OCI-M1 (cell line): Measurements from ENCODE around the gene KCNJ4.
"Not testable (repeated sequence)": the region's sequence is repeated elsewhere in the genome, so short reads cannot be mapped to it uniquely, and the experiment has no call there.

Source experiments
- DNase-seq: peaks from one replicate; lab custom pipeline; 2025; lab: John Stamatoyannopoulos, UW

KCNJ4 gene

DNA sequence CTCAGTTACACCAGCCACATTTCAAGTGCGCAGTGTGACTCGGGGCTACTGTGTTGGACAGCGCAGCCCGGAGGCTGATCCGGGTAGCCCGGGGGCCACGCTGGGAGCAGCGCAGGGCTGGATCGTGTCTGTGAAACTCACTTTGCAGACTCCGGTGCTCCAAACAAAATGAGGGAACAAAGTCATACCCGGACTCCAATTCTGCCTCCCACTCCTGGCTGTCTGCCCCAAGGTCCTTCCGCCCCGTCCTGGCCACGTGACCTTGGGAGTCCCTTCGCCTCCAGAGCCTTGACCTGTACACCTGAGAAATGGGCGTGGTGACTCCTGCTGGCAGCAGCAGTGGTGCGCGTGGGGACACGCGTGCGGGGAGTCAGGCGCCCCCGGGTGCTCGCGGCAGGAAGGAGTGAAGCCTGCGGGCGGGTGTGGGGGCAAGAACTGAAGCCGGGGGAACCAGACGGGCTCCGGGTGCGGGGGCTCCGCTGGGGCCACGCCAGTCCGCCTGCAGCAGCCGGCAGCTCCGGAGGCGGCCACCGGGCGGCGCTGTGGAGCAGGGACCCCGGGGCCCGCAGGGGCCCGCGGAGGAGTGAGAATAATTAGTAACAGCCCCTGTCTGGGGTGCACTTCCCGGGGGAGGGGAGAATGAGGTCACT, 42.4 kb downstream of the KCNJ4 start:
- peak; percentile 8 for DNase-seq

DNA sequence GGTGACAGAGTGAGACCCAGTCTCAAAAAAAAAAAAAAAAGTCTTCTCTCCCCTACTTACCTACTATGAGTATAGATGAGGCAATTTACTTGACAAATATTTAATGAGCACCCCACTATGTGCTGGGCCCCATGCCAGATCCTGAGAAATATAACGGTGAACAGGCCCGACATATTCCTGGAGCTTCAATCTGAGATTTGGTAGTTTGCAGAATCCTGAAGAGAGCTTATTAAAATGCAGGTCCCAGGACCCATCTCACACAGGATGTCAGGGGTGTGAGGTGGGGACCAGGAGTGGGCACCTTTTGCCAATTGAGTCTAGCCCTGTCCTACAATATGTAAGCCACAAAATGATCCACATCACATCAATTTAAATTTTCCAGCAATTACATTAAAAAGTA, 44.0 kb downstream of the KCNJ4 start:
- no peak for DNase-seq

DNA sequence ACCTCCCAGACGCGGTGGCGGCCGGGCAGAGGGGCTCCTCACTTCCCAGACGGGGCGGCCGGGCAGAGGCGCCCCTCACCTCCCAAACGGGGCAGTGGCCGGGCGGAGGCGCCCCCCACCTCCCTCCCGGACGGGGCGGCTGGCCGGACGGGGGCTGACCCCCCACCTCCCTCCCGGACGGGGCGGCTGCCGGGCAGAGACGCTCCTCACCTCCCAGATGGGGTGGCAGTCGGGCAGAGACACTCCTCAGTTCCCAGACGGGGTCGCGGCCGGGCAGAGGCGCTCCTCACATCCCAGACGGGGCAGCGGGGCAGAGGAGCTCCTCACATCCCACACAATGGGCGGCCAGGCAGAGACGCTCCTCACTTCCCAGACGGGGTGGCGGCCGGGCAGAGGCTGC, 45.1 kb downstream of the KCNJ4 start:
- not testable (repeated sequence) for DNase-seq

DNA sequence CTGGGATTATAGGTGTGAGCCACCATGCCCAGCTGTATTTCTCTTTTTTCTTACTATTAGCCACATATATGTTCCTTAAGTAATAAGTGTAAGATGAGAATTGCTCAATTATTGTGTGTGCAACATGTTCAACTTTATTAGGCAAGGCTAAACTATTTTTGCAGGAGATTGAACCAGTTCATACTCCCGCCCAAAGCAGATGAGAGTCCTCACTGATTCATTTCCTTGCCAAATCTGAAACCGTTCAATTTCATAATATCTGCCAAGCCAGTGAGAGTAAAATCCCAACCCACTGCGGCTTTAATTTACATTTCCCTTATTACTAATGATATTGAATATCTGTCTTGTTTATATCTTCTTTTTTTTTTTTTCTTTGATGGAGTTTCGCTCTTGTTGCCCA, 48.4 kb downstream of the KCNJ4 start:
- no peak for DNase-seq

DNA sequence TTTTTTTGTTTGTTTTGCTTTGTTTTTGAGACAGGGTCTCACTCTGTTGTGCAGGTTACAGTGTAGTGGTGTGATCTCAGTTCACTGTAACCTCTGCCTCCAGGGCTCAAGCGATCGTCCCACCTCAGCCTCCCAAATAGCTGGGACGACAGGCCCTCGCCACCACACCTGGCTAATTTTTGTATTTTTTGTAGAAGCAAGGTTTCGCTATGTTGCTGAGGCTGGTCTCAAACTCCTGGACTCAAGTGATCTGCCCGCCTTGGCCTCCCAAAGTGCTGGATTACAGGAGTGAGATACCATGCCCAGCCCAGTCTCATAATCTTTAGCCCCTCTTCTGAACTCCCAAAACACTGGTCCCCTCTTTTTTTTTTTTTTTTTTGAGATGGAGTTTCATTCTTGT, 50.6 kb downstream of the KCNJ4 start:
- DNase-seq = no peak

DNA sequence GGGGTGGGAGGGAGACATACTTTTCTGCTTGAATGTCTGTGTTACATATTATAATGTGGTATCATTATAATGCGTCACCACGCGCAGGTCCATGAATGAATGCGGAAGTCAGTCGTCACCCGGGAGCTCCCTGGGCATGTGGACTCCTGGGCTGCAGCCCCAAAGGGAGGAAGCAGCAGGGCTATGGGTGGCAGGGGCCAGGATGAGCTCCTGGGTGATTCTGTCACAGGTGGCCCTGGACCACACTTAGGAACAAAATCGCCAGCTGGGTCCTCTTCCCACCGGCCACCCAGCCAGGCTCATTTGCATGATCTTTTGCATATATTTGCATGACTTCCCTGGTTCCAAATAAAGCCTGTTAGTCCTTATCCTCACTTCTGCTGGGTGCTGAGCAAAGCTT, 51.2 kb downstream of the KCNJ4 start:
- DNase-seq = no peak

DNA sequence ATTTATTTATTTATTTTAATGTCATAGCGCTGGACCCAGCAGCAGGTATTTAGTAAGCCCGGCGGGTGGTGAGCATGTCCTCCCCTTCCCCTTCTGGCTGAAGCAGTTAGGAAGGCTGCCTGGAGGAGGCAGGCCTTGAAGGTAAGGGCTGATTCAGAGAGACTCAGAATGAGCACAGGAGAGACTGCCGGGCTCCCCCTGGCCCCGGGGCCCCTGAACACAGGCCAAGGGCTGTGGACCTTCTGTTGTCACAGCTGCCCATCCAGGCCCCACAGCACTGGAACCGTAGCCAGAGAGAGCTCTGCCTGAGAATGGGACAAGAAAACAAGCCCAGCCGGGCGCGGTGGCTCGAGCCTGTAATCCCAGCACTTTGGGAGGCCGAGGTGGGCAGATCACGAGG, 52.8 kb downstream of the KCNJ4 start:
- DNase-seq = no peak

DNA sequence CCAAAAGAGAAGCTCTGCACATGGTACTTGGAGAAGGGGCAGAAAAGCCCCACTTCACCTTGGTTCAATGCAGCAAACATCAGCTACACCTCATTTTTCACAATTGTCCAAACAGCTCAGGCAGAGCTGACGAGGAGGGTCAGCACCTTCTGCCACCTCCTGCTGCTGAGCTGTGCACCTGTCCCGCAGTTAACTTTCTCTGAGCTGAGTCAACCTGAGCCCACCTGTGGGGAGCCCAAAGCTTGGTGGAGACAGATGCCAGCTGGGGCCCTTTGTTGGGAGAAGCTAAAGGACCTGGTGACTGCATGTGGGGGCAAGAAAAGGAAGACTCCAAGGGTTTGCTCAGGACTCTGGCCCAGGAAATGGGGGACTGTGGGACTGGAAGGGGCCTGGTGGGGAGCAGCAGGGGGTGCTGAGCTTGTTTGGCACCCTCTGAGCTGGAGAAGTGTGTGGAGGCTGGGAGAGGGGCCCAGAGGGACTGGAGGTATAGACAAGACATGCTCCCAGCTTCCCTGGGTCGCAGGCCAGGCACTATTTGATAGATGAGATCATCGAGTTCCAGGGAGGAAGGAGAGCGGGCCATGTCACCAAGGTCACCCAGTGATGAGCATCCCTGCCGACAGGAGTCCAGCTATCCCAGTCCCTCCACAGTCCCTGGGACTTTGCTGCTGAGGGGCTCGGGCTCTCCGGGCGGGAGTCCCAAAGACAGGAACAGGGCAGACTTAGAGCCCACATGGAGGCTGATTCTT, 53.5 kb downstream of the KCNJ4 start:
- no peak for DNase-seq

DNA sequence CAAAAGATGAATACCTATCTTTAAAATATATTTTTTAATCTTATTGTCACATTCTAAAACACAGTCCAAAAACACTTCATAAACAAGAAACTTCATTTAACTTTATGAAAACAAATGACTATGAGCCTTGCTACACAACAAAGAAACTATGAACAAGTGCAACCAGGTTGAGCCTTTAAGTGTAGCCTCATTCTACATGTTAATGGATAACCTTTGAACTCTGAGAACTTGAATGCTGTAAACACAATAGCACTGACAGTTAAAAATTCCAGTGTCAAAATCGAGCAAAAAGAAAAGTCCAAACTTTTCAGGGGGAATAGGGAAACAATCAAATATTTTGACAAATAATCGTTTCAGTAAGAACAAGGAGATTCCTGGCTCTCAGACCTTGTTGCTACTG, 54.7 kb downstream of the KCNJ4 start:
- peak; percentile 8 for DNase-seq

DNA sequence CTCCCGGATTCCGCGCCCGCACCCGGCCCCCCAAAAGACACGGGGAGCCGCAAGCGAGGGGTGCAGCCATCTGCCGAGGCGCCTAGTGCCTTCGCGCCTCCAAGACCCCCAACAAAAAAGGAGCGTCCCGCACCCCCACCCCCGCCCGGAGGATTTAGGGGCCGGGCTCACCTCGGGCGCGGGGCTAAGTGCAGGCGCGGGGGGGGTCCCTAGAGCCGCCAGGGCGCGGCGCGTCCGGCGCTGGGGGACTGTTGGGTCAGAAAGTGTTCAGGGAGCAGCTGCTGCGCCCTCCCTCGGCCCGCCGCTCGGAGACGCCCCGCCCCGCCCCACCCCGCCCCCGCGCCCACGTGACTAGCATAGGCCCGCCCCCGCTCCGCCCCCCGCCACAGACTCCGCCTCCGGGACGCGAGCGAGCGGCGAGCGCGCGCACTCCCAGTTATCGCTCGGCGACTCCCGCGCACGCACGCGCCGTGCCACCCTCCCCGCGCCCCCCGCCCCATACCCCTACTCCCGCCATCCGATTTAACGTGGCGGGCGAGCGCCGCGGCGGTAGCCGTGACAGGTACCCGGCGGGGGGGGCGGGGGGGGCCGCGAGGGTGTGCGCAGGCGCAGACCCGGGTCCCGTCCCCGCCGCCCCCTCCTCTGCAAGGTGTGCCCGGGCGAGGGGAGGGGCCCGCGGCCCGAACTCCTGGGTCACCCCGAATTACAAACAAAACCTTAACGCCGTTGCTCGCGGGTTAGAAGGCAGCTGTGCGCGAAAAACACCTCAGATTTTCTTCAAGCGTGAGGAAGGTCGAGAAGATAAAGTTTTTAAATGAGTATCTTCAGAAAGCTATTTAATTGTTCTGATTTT, 56.2 kb downstream of the KCNJ4 start:
- DNase-seq = peak; percentile 92

DNA sequence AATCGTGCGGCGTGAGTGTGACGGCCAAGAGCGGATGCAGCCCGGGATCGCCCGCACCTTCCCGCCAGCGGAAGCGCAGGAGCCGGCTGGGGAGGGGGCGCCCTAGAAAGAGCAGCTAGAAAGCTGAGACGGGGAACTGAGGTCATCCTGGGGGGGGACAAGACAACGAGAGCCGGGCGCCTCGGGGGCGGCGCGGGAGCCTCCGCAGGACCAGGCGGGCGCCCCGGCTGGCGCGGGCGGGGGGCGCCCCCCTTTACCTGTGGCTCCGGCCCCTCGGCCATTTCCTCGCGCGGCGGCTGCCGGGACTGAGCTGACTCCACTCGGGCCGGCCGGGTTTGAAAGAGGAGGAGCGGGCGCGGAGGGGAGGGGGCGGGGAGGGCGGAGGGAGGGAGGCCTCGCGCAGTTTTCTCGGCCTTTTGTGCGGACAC, 56.8 kb downstream of the KCNJ4 start:
- peak; percentile 71 for DNase-seq

DNA sequence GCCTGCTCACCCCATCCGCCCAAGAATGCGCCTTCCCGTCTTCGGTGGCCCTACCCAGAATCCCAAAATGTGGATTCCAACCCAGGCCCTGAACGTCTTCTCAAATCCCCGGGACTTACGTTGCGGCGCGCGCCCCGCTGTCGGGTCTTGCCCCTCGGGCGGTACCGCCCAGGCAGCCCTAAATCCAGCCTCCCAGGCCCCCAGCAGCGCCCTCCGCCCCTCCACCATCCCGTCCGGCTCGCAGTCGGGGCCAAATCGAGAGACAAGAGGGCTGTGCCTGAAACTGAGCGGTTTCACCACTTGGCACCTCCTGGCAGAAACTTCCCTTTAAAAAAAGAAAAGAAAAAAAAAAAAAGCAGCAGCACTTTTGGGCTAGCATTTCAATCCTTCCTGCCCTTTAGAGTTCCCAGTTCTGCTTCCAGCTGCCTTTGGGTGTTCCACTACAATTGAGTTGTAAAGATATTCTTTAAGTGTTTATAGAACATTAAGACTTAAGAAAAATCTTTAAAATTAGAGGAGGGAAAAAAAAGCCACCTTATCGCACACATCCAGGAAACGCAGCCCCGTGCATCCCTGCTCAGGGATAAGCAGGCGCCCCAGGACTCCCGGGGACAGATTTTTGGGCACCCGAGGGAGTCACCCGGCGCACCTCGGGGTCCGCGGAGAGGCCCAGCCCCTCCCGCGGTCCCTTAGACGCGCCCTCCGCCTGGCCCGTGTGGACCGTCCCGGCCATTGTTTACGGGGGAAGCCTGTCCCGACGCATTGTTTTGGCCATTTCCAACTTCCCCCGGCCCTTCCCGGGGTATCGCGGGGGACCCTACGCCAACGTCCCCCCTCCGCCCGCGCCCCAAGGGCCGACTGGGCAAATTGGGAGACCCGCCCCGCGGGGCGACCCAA, 57.6 kb downstream of the KCNJ4 start:
- DNase-seq = peak; percentile 75

DNA sequence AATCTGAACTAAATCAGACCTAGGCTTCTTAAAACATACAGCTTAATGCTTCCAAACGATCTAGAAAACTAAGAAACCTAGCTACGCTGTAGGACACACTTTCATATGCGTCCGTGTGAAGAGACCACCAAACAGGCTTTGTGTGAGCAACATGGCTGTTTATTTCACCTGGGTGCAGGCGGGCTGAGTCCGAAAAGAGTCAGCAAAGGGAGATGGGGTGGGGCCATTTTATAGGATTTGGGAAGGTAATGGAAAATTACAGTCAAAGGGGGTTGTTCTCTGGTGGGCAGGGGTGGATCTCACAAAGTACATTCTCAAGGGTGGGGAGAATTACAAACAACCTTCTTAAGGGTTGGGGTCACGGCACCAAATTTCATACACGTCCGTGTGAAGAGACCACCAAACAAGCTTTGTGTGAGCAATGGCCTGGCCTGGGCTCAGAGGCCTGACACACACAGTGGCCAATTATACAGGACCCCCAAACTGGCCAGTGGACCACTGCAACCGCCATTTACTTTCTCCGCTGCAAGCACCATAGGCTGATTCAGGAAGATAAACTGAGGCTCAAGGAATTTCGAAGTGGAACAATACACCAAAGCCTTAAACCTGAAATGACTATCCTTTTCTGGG, 58.4 kb downstream of the KCNJ4 start:
- not testable (repeated sequence) for DNase-seq

DNA sequence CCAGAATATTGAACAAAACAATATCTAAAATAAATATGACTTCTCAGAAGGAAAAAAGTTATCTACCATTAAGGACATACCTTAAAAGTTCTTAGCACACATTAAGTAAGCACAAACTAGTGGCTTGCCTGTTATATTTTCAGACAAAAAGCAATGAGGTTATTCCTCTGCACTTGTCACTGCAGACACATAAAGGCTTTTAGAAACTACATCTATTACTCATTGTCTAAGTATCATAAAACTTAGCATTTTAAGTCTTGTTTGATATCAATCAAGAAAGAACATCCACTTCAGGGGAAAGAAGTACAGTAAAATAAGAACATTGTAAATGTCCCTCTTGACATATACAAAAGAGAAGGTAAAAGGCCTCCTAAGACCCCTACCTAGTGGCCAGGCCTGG, 59.1 kb downstream of the KCNJ4 start:
- DNase-seq = peak; percentile 62

DNA sequence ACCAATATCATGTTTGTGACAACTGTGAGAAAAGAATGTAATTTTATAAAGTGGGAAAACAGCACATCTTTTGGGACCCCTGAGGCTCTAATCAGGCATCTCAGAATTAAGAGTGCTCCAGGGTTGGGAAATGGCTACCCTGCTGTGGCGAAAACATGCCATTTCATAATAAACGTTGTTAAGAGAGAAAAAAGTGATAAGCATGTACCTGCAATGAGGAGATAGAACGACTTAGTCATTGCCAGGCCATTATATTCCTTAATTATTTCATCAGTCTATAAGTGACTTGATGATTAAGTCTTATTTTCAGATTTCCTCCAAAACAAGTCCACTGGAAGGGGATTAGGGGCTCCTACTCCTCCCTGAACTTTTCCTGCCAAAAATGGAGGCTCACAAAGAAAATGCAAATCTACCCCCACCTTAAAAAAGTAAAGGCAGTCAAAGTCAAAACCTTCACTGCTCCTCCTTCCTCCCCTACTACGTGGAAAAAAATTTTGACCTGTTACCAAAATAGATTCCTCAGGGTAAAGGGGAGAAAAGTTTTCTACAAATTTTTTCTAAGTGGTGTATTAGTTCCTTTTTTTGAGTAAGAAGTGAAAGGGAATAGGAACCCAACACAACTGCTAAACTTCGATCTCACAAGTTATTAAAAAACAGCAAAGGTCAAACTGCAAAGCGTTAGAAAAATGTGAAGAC, 59.9 kb downstream of the KCNJ4 start:
- DNase-seq = peak; percentile 76

DNA sequence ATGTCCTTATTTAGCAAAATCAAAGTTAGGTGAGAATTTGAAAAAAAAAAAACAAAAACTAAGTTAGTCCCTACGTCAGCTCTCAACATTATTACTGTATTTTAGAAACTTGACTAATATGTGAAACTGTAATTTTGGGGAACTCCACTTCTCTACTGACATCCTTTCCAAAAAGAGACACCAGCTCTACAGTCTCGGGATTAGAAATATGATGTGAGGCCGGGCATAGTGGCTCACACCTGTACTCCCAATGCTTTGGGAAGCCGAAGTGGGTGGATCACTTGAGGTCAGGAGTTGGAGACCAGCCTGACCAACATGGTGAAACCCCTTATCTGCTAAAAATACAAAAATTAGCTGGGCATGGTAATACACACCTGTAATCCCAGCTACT, 65.6 kb downstream of the KCNJ4 start:
- not testable (repeated sequence) for DNase-seq

DNA sequence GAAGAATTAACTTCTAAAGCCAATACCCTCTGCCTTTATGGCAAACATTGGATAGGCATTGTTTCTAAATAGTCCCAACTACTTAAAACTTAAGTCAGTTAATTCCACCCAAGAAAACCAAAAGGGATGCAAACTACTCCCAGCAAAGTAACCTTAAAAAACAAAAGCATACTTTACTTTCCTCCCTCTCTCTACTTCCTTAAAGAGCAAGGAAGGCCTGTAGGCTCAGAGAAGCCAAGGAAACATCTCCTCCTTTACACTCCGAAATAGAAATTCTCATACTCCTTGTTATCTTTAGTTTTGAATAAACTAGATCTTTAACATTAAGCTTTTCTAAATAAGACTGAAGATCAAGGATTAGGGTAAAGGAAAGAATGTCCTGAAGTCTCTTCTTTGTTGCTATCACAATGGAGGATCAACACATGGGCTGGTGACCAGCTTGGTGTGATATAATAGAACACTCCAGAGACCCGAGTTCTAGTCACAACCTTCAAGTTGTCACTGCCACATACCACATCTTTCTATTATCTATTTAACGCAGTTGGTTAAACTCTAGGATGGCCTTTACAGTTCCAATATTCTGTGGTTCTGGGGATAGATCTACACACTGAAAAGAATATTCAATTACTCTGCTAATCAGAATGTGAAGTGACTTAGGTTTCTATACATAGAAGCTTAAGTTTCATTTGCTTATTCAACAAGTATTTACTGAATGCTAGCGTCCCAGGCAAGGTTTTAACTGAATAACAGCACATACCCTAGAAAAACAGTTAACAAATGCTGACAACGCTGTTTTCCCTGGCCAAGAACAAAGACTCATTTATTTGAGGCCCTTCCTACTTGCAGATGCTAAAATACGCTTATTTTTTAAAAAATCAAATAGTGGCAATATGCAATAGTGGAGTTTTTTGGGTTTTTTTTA, 66.2 kb downstream of the KCNJ4 start:
- DNase-seq = not testable (repeated sequence)

DNA sequence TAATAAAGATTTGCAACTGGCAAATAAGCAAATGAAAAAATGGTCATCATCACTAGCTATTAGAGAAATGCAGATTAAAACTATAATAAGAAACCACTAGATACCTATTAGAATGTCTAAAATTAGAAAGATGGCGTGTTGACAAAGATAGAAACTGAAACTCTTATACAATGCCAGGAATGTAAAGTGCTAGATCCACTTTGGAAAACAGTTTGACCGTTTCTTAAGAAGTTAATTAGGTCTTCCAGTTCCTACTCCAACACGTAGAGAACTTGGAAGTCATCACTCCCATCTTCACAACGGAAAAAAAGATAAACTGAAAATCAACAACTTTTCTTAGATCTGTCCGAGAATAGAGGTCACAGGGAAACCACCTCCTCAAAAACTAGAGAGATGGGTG, 68.1 kb downstream of the KCNJ4 start:
- not testable (repeated sequence) for DNase-seq

DNA sequence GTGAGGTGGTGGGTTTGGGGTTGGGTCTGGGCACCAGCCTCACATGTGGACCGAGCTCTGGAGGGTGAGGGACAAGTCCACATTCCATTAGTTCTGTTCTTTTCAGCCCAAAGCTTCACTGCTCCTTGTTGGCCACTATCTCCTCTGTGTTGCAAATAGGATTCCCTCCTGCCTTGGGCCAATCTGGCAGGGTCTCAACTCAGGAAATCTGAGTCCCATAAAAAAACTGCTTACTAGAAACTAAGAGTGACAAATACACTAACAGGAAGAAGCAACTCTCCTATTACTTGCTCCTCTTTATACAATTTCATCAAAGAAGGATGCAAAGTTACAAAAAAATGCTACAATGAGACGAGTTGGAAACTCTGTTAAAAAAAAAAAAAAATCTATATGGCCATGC, 71.6 kb downstream of the KCNJ4 start:
- no peak for DNase-seq

DNA sequence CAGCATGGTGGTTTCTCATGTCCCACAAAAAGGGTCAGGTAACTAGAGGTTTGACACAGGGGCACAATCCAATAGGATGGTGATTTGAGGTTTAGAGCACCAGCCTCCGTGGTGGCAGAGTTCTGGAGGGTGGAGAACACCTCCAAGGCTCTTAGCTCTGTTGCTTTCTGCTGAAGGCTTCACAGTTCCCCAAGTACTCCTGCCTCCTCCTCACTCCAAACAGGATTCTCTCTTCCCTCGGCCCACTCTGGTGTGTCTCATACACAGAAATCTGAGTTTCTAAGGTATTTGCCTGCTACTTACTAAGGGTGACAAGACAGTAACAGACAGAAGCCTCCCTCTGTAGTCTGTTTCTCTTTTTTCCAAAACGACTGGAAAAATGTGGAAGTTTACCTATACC, 73.6 kb downstream of the KCNJ4 start:
- not testable (repeated sequence) for DNase-seq
